ENCODE results near the gene IGF2R.
A peak's percentile ranks its signal among the peaks of the same experiment; 100 is the strongest.
"Not testable (repeated sequence)": the region's sequence is repeated elsewhere in the genome, so short reads cannot be mapped to it uniquely, and the experiment has no call there.

The IGF2R gene

DNA sequence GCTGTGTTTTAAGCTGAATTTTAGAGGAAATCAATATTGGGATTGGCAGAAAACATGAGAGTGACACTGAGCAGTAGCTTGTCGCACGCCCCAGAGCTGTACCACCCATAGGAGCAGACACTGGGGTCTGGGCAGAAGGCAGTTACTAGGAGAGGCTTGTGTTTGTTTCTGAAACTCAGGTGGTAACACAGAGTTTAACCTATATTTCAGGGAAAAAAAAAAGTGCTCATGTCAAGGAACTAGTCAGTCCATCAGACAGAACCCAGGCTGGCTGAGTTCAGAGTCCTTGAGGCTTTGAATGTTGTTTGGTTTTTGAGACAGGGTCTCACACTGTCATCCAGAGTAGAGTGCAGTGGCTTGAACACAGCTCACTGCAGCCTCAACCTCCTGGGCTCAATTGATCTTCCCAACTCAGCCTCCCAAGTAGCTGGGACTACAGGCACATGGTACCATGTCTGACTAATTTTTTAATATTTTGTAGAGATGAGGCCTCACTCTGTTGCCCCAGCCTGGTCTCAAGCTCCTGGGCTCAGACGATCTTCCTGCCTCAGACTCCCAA lies 159.3 kb downstream of the IGF2R start:
- no peak for DNase-seq

DNA sequence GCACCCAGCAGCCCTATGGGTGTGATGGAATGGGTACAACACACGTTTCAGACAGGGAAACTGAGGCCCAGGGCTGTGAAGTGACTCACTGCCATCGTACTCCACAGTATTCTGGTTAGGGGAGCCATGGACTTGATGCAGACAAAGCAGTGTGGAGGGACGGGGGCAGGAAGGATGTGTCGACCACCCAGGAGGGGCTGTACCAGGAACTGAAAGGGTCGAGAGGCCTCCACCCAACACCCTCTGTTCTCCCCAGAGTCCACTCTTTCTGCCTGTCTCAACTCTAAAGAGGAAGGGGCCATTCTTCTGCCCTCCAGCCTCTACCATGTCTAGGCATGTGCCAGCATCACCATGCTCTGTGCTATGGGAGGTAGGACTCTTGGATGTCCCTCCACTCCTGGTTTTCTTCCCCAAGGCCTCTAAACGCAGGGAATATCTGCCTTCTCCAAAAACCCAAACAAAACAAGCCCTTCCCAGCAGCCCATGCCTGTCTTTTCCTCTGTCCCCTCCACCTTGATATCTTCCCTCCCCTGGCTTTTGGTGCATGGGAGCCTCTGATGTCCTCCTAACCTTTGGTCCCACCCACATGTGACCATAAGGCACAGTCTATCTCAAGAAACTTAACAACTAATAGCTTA lies 160.1 kb downstream of the IGF2R start:
- no peak for DNase-seq

GRCh38 chr6:160129881-160130615 lies 161.2 kb downstream of the IGF2R start:
- no peak for DNase-seq

GRCh38 chr6:160130729-160131484 lies 162.0 kb downstream of the IGF2R start:
- DNase-seq: no peak

DNA sequence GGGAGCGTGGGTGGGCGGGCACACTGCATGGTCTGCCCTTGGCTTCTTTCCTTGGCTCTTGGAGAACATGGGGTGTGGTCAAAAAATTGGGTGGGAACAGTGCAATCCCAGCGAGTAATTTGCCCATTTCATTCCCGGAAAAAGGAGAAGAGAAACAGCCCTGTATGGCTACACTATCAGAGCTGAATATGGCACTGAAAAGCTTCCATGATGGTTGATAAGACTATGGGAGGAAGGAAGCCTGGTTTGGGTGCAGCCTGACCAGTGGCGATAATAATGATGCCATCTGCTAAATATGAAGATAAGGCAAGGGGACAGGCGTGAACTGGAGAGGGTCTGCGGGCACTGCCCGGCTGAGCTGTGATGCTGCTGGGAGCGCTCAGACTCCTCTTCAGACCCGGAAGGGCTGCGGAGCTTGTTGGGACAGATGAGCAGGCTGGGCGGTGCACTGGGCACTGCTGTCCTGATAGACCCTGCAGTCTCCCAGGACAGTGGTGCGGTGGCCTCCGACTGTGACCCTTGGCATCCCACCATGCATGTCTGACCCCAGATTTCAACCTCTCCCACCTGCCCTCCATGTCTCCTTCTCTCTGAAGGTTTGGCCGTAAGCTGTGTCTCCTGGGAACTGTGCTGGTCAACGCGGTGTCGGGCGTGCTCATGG lies 162.9 kb downstream of the IGF2R start:
- DNase-seq: no peak

DNA sequence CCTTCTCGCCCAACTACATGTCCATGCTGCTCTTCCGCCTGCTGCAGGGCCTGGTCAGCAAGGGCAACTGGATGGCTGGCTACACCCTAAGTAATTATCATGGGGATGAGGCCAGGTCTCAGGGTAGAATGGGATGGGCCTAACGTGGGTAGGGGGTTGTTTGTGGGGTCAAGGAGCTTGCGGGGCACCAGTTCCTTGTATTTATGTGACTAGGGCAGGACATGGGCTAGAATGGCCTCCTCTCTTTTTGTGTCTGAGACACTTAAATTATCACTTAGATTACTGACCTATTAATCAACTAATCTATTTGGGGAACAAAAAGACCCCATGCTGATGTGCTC lies 163.4 kb downstream of the IGF2R start:
- DNase-seq: no peak

- DNase-seq: no peak
Measured at GRCh38 chr6:160132776-160133338, 164.0 kb downstream of the IGF2R start.

GRCh38 chr6:160133441-160134336 lies 164.8 kb downstream of the IGF2R start:
- DNase-seq: no peak

DNA sequence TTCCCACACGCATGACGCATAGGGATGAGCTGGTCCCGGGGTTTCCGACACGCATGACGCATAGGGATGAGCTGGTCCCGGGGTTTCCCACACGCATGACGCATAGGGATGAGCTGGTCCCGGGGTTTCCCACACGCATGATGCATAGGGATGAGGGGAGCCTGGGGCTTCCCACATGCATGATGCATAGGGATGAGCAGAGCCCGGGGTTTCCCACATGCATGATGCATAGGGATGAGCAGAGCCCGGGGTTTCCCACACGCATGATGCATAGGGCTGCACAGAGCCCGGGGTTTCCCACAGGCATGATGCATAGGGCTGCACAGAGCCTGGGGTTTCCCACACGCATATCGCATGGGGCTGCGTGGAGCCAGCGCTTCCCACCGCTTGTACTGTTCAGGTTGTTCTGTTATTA lies 165.5 kb downstream of the IGF2R start:
- DNase-seq: peak; percentile 17 to 27

- no peak for DNase-seq
Measured at GRCh38 chr6:160134779-160135547, 166.1 kb downstream of the IGF2R start.

- no peak for DNase-seq
Measured at GRCh38 chr6:160135907-160136655, 167.2 kb downstream of the IGF2R start.

- no peak for DNase-seq
Measured at GRCh38 chr6:160137130-160137988, 168.5 kb downstream of the IGF2R start.

DNA sequence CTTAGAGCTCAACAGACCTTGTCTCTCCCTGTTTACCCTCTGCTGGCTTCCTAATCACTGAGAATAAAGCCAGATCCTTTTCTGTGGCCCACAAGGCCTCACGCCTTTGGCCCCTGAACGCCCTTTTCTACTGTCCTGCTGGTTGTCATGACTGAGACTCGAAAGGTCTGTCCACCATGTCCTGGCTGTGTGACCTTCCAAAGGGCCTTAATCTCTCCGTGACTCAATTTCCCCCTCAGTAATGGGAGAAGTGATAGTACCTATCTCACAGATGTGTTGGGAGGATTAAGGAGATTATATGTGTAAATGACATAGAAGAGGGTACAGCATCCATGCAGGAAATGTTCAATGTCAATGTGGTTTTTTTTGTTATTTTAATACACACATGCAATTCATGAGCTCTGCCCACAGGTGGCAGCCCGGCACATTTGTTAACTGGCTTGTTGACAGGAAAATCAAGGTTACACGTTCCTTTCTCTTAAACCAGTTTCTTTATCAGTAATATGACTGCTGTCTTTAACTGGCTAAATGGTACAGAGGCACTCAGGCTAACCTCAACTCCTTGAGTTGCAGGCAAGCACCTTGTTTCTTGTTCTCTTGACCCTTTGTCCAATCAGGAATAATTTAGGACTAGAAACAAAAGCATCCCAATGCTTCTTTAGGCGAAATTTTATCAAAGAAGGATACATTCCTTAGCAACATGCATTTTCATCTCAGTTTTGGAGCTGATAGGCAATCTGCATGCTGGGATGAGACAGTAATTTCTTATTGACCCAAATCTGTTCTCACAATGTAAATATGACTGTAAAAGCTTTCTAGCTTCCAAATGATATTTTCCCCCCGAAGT lies 169.3 kb downstream of the IGF2R start:
- peak; percentile 71 to 76 for DNase-seq

GRCh38 chr6:160138839-160139419 lies 170.0 kb downstream of the IGF2R start:
- DNase-seq: no peak

DNA sequence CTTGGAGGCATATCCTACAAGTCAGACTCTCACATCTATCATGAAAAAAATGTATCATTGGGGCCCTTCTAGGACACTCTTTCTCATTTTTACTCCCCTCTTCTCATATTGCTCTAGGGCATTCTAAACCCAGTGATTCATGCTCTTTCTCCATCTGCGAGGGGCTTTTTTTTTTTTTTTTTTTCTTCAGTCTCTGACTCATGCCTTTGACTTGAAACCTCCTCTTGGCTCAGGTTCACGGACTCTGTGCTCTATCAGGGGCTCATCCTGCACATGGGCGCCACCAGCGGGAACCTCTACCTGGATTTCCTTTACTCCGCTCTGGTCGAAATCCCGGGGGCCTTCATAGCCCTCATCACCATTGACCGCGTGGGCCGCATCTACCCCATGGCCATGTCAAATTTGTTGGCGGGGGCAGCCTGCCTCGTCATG lies 170.6 kb downstream of the IGF2R start:
- DNase-seq: no peak

- DNase-seq: not testable (repeated sequence)
Measured at GRCh38 chr6:160140493-160140892, 171.6 kb downstream of the IGF2R start.

GRCh38 chr6:160141001-160141726 lies 172.3 kb downstream of the IGF2R start:
- DNase-seq: no peak

Measured in activated CD4-positive, alpha-beta T cell treated with anti-CD3 and anti-CD28 coated beads, Interleukin-2, amount 50 U/mL, for 48 hours (primary cell).